Esophagus squamous epithelium (tissue), 5 donors: ENCODE results near the gene EFCAB12. TPM values are rescaled to one million over a fixed set of nuclear protein-coding genes. Genes with fewer than 3 reads are reported as not detected.

ENCODE experiments used
- DNase-seq: peaks from one replicate; lab custom pipeline; 2025; lab: John Stamatoyannopoulos, UW
- H3K27ac ChIP-seq, 4 donors: fragments of 200-600 bp; sonication (generic); one replicate each; pipeline ENCODE4 v1.5.1; 2016 to 2019; ENCODE audit warnings: mild to moderate bottlenecking in 1 of 4
- H3K27me3 ChIP-seq, 4 donors: fragments of 200-600 bp; sonication (generic); 1 replicate in 3 of 4; 2 replicates in 1 of 4; pipeline versions ENCODE4 v1.5.1 to v1.6.0; 2017 to 2021; ENCODE audit warnings: antibody characterized with exemption in 1 of 4
- H3K36me3 ChIP-seq, 3 donors: fragments of 200-600 bp; sonication (generic); one replicate each; pipeline ENCODE4 v1.5.1; 2016 to 2019
- H3K4me1 ChIP-seq, 3 donors: fragments of 200-600 bp; sonication (generic); one replicate each; pipeline ENCODE4 v1.5.1; 2017 to 2019
- H3K4me3 ChIP-seq, 4 donors: fragments of 200-600 bp; sonication (generic); 1 replicate in 3 of 4; 2 replicates in 1 of 4; pipeline ENCODE4 v1.5.1; 2016 to 2019; ENCODE audit warnings: mild to moderate bottlenecking in 2 of 4, moderate library complexity in 1 of 4
- H3K9me3 ChIP-seq, 3 donors: fragments of 200-600 bp; sonication (generic); one replicate each; pipeline ENCODE4 v1.5.1; 2016 to 2019
- CTCF ChIP-seq, 6 experiments: fragments of 450-650 bp in 4 of 6; fragments of 200-600 bp in 2 of 6; sonication (generic) in 2 of 6; IDR thresholded peaks; one replicate each; pipeline ENCODE4 v1.5.1; 2016 to 2019; ENCODE audit warnings: antibody characterized with exemption in 6 of 6, mild to moderate bottlenecking in 4 of 6, moderate library complexity in 4 of 6
- POLR2A ChIP-seq, 4 donors: fragments of 450-650 bp; IDR thresholded peaks; one replicate each; pipeline ENCODE4 v1.6.1; 2017; ENCODE audit warnings: antibody characterized with exemption in 4 of 4, mild to moderate bottlenecking in 4 of 4, moderate library complexity in 3 of 4
- WGBS, 2 donors: methylation state at CpG; one replicate each; pipeline ENCODE4 v1.1.5; 2018; 5-methylcytosine and 5-hydroxymethylcytosine counted together
- intact Hi-C: fragments of 100-400 bp; cut with DNase I; formaldehyde crosslinking; loops from one replicate; pipeline ENCODE4 v1.15.0; 2022
- total RNA-seq, 4 donors: library from RNA; depleted of rRNA; stranded (reverse); fragments of >200 nt; gene quantifications; one replicate each; pipeline ENCODE4 v1.1.0, GENCODE V29; 2016
- donor health status: DM: yes; HTN: yes; CAD: no.

EFCAB12 gene
- total RNA-seq, 4 donors from 2014 or later, result under 0.01 TPM; not detected in 3

- WGBS, 2 donors, result 82 to 87% methylated on average over 3 of the region's 3 CpGs
- Histone ChIP-seq H3K4me1 (no peaks in the 10 kb centered on the region), H3K27ac (no peak overlapping the region), H3K9me3 (no peaks in the 10 kb centered on the region), H3K4me3 (no peak overlapping the region), H3K27me3 (no peaks in the 10 kb centered on the region), H3K36me3 (peaks cover 0 to 72% (median 0%) of the 10 kb centered on the region in 3 donors)
- no peak for DNase-seq
- no peak for TF ChIP-seq POLR2A (IDR thresholded peaks at IDR 0.05)
- TF ChIP-seq CTCF (IDR thresholded peaks at IDR 0.05), result no peak
- intact Hi-C loops, result no loop called here
These were observed 31.7 kb upstream of the EFCAB12 start for GRCh38 chr3:129460155-129460554.

GRCh38 chr3:129453732-129454131, 25.3 kb upstream of the EFCAB12 start:
- DNase-seq, result no peak

GRCh38 chr3:129449279-129450115, 21.1 kb upstream of the EFCAB12 start:
- Histone ChIP-seq H3K4me3 (no peak overlapping the region), H3K9me3 (no peaks in the 10 kb centered on the region), H3K27ac (no peak overlapping the region), H3K36me3 (peaks cover 0 to 37% (median 0%) of the 10 kb centered on the region in 3 donors), H3K27me3 (no peaks in the 10 kb centered on the region), H3K4me1 (peaks cover 0 to 31% (median 0%) of the 10 kb centered on the region in 3 donors)
- TF ChIP-seq POLR2A (IDR thresholded peaks at IDR 0.05) (no peak), CTCF (IDR thresholded peaks at IDR 0.05) (no peak)
- intact Hi-C loops, result no loop called here
- DNase-seq, result no peak
- 65 to 68% methylated on average over 5 of the region's 5 CpGs for WGBS, 2 donors

More at GRCh38 chr3:129453732-129454131, 25.3 kb upstream of the EFCAB12 start:
- H3K9me3 ChIP-seq, result no peaks in the 10 kb centered on the region
- H3K27ac ChIP-seq, result no peak overlapping the region
- H3K36me3 ChIP-seq, result peaks cover 0 to 72% (median 0%) of the 10 kb centered on the region in 3 donors
- 86 to 100% methylated on average over 1 of the region's 1 CpG for WGBS, 2 donors
- intact Hi-C loops, result no loop called here
- peaks cover 0 to 13% (median 0%) of the 10 kb centered on the region in 3 donors for H3K4me1 ChIP-seq
- TF ChIP-seq CTCF (IDR thresholded peaks at IDR 0.05), result no peak
- TF ChIP-seq POLR2A (IDR thresholded peaks at IDR 0.05), result no peak
- no peaks in the 10 kb centered on the region for H3K27me3 ChIP-seq
- H3K4me3 ChIP-seq, result no peak overlapping the region

- Histone ChIP-seq H3K36me3 (peaks cover 0 to 27% (median 0%) of the 10 kb centered on the region in 3 donors), H3K9me3 (no peaks in the 10 kb centered on the region), H3K4me1 (peaks cover 0 to 37% (median 0%) of the 10 kb centered on the region in 3 donors), H3K4me3 (no peak overlapping the region), H3K27me3 (no peaks in the 10 kb centered on the region), H3K27ac (no peak overlapping the region)
- no peak for DNase-seq
- 89 to 92% methylated on average over 18 of the region's 18 CpGs for WGBS, 2 donors
- intact Hi-C loops, result no loop called here
- TF ChIP-seq CTCF (IDR thresholded peaks at IDR 0.05) (no peak), POLR2A (IDR thresholded peaks at IDR 0.05) (no peak)
These were observed 19.9 kb upstream of the EFCAB12 start for GRCh38 chr3:129448186-129448895.

- no peak for TF ChIP-seq CTCF (IDR thresholded peaks at IDR 0.05)
- TF ChIP-seq POLR2A (IDR thresholded peaks at IDR 0.05), result no peak
- Histone ChIP-seq H3K4me1 (peaks cover 0 to 50% (median 9%) of the 10 kb centered on the region in 3 donors), H3K27me3 (no peaks in the 10 kb centered on the region), H3K9me3 (no peaks in the 10 kb centered on the region), H3K36me3 (peaks cover 0 to 13% (median 0%) of the 10 kb centered on the region in 3 donors), H3K27ac (no peak overlapping the region), H3K4me3 (no peak overlapping the region)
- intact Hi-C loops, result no loop called here
- WGBS, 2 donors, result 56 to 65% methylated on average over 1 of the region's 1 CpG
- no peak for DNase-seq
These were observed 18.5 kb upstream of the EFCAB12 start for GRCh38 chr3:129446926-129447325.
